BJ (cell line): ENCODE results near the gene ABCA8. TPM values are rescaled to one million over a fixed set of nuclear protein-coding genes. Genes with fewer than 3 reads are reported as not detected.
"Not testable (repeated sequence)": the region's sequence is repeated elsewhere in the genome, so short reads cannot be mapped to it uniquely, and the experiment has no call there.

Experiments
- CTCF ChIA-PET: fragments of 350-600 bp; formaldehyde crosslinking; extraction: SDS; loops from one replicate; lab custom pipeline; 2021; ENCODE audit warnings: antibody characterized with exemption, inconsistent platforms; lab: Yijun Ruan, JAX
- POLR2A ChIA-PET: fragments of 300-600 bp; sonication (Branson Sonifier 250); formaldehyde crosslinking; extraction: SDS; loops from one replicate; lab custom pipeline; 2021; ENCODE audit warnings: antibody characterized with exemption; lab: Charles Lee
- DNase-seq: peaks from one replicate; pipeline ENCODE4 v3.0.0-alpha.2; 2011; ENCODE audit warnings: low read depth
- H3K27me3 ChIP-seq: 2 replicates; pipeline ENCODE4 v1.6.0; 2011; ENCODE audit warnings: low read length; ENCODE audit not compliant: control insufficient read depth, insufficient read depth
- H3K36me3 ChIP-seq: 2 replicates; pipeline ENCODE4 v1.5.1; 2011; ENCODE audit warnings: low read length; ENCODE audit not compliant: control insufficient read depth, insufficient read depth
- H3K4me3 ChIP-seq: 2 replicates; pipeline ENCODE4 v1.5.1; 2011; ENCODE audit warnings: low read depth, mild to moderate bottlenecking, control low read depth, low read length
- CTCF ChIP-seq: IDR thresholded peaks from 2 replicates; pipeline ENCODE4 v1.5.1; 2011; ENCODE audit warnings: low read depth, mild to moderate bottlenecking, control low read depth, inconsistent platforms, low read length, moderate library complexity; ENCODE audit not compliant: insufficient read depth
- polyA minus RNA-seq: library from RNA; depleted of rRNA, polyadenylated mRNA; stranded (reverse); fragments of >200 nt; gene quantifications from 2 replicates; pipeline ENCODE4 v1.2.3, GENCODE V29; 2011; rRNA and poly(A)+ RNA removed
- polyA plus RNA-seq: library from polyadenylated mRNA; depleted of rRNA; stranded (reverse); fragments of >200 nt; gene quantifications from 2 replicates; pipeline ENCODE4 v1.2.3, GENCODE V29; 2011; rRNA removed

The ABCA8 gene
- polyA plus RNA-seq: 0.27 and 0.45 TPM in 2 replicates
- 0.21 and 0.24 TPM in 2 replicates for polyA minus RNA-seq

GRCh38 chr17:68955181-68955841 is at the start of gene ABCA8:
TSS of gene ABCA8 (minus strand) at chr17:68955392. CDS start at chr17:68942034, 13,358 bp downstream.
- DNase-seq: no peak
- Histone ChIP-seq H3K4me3 (no peak within 1 kb of the TSS), H3K36me3 (no peaks in the 10 kb centered on the region), H3K27me3 (no peaks in the 10 kb centered on the region)
- TF ChIP-seq CTCF: no peak
- CTCF ChIA-PET: no interaction called here
- POLR2A ChIA-PET: no interaction called here

- CTCF ChIA-PET, H3K36me3 ChIP-seq: not testable (repeated sequence)
These were observed 49.6 kb upstream of the ABCA8 start for GRCh38 chr17:69004759-69005158.

GRCh38 chr17:68999743-69000142 is 44.6 kb upstream of the ABCA8 start:
- H3K27me3 ChIP-seq, CTCF ChIA-PET, DNase-seq, H3K4me3 ChIP-seq, H3K36me3 ChIP-seq, POLR2A ChIA-PET: not testable (repeated sequence)

More at GRCh38 chr17:69004759-69005158, 49.6 kb upstream of the ABCA8 start:
- H3K4me3 ChIP-seq, POLR2A ChIA-PET, DNase-seq, H3K27me3 ChIP-seq: not testable (repeated sequence)

- Histone ChIP-seq H3K36me3 (no peaks in the 10 kb centered on the region), H3K27me3 (no peaks in the 10 kb centered on the region), H3K4me3 (no peak overlapping the region)
- ChIA-PET CTCF (no interaction called here), POLR2A (no interaction called here)
- no peak for TF ChIP-seq CTCF
- DNase-seq: no peak
These were observed 37.9 kb upstream of the ABCA8 start for GRCh38 chr17:68993112-68993511.

GRCh38 chr17:68987966-68988365 is 32.8 kb upstream of the ABCA8 start:
- no peaks in the 10 kb centered on the region for H3K27me3 ChIP-seq
- DNase-seq: no peak
- TF ChIP-seq CTCF: no peak
- POLR2A ChIA-PET: no interaction called here
- CTCF ChIA-PET: no interaction called here
- no peaks in the 10 kb centered on the region for H3K36me3 ChIP-seq
- no peak overlapping the region for H3K4me3 ChIP-seq

GRCh38 chr17:68981288-68981687 is 26.1 kb upstream of the ABCA8 start:
- Histone ChIP-seq H3K27me3 (no peaks in the 10 kb centered on the region), H3K36me3 (no peaks in the 10 kb centered on the region), H3K4me3 (no peak overlapping the region)
- no peak for TF ChIP-seq CTCF
- ChIA-PET POLR2A (interaction anchor here (0.5 kb wide), 1 partner anchor 179 kb away, joined by 3 read pairs; no protein-coding TSS in a partner anchor), CTCF (no interaction called here)
- DNase-seq: peak; percentile 60
